AG04450 (cell line): Measurements from ENCODE around the gene GPR83. TPM values are rescaled to one million over a fixed set of nuclear protein-coding genes. Genes with fewer than 3 reads are reported as not detected.

Experiments
- CTCF ChIA-PET: fragments of 300-600, 350-600 bp; formaldehyde crosslinking; extraction: SDS; loops from one replicate; lab custom pipeline; 2022; ENCODE audit warnings: antibody characterized with exemption, inconsistent platforms; lab: Charles Lee
- POLR2A ChIA-PET: fragments of 350-600 bp; formaldehyde crosslinking; extraction: SDS; loops from one replicate; lab custom pipeline; 2021; ENCODE audit warnings: antibody characterized with exemption, inconsistent platforms; lab: Yijun Ruan, JAX
- DNase-seq: peaks from one replicate; pipeline ENCODE4 v3.0.0-alpha.2; 2011; ENCODE audit warnings: low read depth, low spot score
- H3K27ac ChIP-seq: one replicate; pipeline ENCODE4 v1.5.1; 2012; ENCODE audit warnings: low read depth, low read length, control low read depth
- H3K27me3 ChIP-seq: one replicate; pipeline ENCODE4 v1.6.0; 2012; ENCODE audit warnings: low read length; ENCODE audit not compliant: control insufficient read depth, insufficient read depth
- H3K4me3 ChIP-seq: 2 replicates; pipeline ENCODE4 v1.5.1; 2011; ENCODE audit warnings: mild to moderate bottlenecking, low read depth, low read length, control low read depth
- H3K9me3 ChIP-seq: 2 replicates; pipeline ENCODE4 v1.5.1; 2012; ENCODE audit warnings: low read length; ENCODE audit not compliant: control insufficient read depth, insufficient read depth
- polyA plus RNA-seq: library from polyadenylated mRNA; depleted of rRNA; stranded (reverse); fragments of >200 nt; gene quantifications from 2 replicates; pipeline ENCODE4 v1.2.3, GENCODE V29; 2011
- TF ChIP-seq, protein P1 (sequence below): IDR thresholded peaks from 2 replicates; pipeline ENCODE4 v1.5.1; 2011; ENCODE audit warnings: low read depth, low read length, control low read depth, inconsistent platforms

Gene GPR83
- polyA plus RNA-seq, 1 experiment: 0.02 TPM

DNA sequence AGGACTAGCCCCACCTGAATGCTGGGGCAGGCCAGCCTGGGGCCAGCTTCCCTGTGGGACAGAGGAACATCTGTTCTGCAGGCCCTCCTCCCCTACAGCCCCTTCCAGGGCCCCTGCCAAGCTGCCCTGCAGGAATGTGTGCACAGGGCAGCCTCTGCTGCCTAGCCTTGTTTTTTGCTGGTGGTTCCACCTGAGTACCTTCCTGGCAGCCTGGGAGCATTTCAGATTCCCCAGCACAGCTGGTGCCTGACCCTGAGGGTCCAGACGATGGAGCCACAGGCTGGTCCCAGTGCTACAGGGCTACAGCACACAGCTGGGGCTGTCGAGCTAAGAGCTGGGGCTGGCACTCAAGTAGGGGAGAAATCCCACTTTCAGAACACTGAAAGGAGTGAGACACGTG is 22.3 kb upstream of the GPR83 start:
- Histone ChIP-seq H3K9me3 (no peaks in the 10 kb centered on the region), H3K4me3 (no peak overlapping the region), H3K27me3 (no peaks in the 10 kb centered on the region), H3K27ac (no peak overlapping the region)
- POLR2A ChIA-PET: no interaction called here
- CTCF ChIA-PET: interaction anchor here (9.1 kb wide), 1 partner anchor 528 kb away, joined by 102 read pairs; no protein-coding TSS in a partner anchor
- DNase-seq: no peak
- TF ChIP-seq, protein P1, sequence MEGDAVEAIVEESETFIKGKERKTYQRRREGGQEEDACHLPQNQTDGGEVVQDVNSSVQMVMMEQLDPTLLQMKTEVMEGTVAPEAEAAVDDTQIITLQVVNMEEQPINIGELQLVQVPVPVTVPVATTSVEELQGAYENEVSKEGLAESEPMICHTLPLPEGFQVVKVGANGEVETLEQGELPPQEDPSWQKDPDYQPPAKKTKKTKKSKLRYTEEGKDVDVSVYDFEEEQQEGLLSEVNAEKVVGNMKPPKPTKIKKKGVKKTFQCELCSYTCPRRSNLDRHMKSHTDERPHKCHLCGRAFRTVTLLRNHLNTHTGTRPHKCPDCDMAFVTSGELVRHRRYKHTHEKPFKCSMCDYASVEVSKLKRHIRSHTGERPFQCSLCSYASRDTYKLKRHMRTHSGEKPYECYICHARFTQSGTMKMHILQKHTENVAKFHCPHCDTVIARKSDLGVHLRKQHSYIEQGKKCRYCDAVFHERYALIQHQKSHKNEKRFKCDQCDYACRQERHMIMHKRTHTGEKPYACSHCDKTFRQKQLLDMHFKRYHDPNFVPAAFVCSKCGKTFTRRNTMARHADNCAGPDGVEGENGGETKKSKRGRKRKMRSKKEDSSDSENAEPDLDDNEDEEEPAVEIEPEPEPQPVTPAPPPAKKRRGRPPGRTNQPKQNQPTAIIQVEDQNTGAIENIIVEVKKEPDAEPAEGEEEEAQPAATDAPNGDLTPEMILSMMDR: no peak

DNA sequence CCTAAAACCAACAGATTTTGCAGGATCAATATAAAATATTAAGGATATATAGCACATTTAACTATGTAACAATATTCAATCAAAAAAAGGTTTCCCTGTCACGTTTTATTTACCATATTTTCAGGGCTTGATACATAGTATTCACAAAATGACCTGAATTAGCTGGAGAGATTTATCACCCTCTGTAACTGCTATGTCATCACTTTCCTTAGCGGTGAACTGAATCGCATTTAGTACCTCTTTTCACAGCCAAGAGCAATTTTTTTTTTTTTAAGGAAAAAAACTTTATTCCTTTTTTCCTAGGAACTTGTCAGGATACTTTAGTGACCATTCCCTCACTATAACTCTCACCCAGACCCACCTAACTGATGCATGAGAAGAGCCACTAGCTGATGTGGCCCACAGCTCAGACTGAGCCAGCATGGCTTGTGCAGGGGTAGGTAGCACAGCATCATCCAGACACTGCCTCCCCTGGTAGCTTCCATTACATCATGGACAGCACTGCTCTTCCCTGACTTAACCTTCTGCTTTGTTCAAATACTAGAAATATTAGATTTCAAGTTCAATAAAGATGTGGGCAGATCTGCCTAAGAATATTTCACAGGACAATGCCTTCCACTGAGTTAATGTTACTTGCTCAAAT is 17.0 kb upstream of the GPR83 start:
- TF ChIP-seq, protein P1: 0 out of 2 replicates have a peak, but pooled peaks have one; percentile 2
- ChIA-PET POLR2A (no interaction called here), CTCF (interaction anchor here (0.6 to 9.1 kb wide), 15 partner anchors 13 to 554 kb away, joined by 3 to 102 read pairs (median 3); partner anchors contain the start of genes IZUMO1R and PANX1)
- DNase-seq: no peak
- H3K9me3 ChIP-seq: no peaks in the 10 kb centered on the region
- H3K4me3 ChIP-seq: no peak overlapping the region
- H3K27me3 ChIP-seq: no peaks in the 10 kb centered on the region
- no peak overlapping the region for H3K27ac ChIP-seq

DNA sequence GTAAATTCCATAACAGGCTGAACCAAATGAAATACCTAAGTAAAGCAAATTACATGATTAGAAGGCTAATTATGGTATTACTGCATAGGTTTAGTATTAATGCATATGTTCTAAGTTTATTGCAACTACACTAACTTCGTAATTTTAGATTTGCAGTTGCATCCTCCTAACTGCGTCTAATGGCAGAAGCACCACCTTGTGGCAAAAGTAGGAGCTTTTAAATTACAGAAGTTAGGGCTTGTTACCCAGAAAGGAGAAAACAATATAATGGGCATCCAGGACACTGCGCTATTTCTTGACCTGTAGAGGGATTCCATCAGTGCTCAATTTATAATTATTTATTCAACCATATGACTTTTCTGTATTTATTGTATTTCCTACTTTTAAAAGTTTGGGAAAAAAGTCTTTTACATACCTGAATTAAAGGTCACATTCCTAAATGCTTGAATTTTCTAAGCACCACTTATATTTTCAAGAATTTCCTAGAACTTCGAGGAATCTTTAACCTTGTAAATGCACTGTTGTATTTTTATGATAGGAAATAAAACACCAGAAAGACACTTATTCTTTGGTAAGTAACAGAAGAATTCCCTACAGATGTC is 16.3 kb upstream of the GPR83 start:
- peak; percentile 38 for DNase-seq
- CTCF ChIA-PET: interaction anchor here (0.6 to 9.1 kb wide), 26 partner anchors 8 to 1181 kb away, joined by 3 to 102 read pairs (median 3); partner anchors contain the start of genes IZUMO1R and PANX1
- Histone ChIP-seq H3K9me3 (no peaks in the 10 kb centered on the region), H3K4me3 (no peak overlapping the region), H3K27me3 (no peaks in the 10 kb centered on the region), H3K27ac (no peak overlapping the region)
- TF ChIP-seq, protein P1: peak; percentile 77
- POLR2A ChIA-PET: interaction anchor here (0.6 kb wide), 1 partner anchor 282 kb away, joined by 9 read pairs; no protein-coding TSS in a partner anchor

DNA sequence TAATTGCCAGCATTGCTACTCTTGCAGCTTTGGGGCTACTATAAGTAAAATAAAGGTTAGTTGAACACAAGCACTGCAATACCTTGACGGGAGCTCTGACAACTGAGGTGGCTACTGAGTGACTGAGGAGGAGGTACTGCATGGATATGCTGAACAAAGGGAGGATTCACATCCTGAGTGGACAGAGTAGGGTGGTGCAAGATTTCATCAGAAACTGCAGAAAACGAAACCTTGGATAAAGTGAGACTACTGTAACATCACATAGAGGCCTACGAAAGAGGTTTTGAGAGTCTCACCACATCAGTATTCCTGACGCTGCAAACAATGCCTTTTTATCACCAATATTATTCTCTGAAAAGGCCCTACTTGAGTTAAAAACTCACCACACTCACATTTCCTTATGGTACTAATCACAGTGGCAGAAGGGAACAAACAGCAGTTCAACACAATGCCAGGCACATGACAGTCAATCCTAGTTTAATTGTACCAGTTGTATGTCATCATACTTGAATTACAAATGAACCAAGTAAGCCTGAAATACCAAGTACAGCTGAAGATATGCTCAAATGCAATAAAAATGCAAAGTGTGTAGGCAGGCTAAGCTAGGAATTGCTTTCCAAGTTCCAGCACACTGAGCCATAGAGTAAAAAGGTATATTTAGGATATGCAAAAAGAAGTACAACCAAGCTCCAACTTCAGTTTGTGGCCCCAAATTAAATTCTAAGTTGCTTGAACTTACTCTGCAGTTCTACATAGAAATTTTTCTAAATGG is 4.0 kb upstream of the GPR83 start:
- H3K9me3 ChIP-seq: no peaks in the 10 kb centered on the region; the same call in 1 of the 2 replicates
- DNase-seq: no peak
- ChIA-PET CTCF (interaction anchor here (0.9 to 1.2 kb wide), 2 partner anchors 11 to 12 kb away, joined by 3 to 4 read pairs; no protein-coding TSS in a partner anchor), POLR2A (no interaction called here)
- no peak overlapping the region for H3K4me3 ChIP-seq
- H3K27ac ChIP-seq: no peak overlapping the region
- TF ChIP-seq, protein P1: no peak
- peaks cover 15% of the 10 kb centered on the region for H3K27me3 ChIP-seq
